NCI-H2029 treated with DMSO at 0.1 percent for 48 hours (cell line): Measurements from ENCODE around the gene APOA5.

Experiments used
- DNase-seq: peaks from one replicate; lab custom pipeline; 2025; lab: John Stamatoyannopoulos, UW

Gene APOA5

DNA sequence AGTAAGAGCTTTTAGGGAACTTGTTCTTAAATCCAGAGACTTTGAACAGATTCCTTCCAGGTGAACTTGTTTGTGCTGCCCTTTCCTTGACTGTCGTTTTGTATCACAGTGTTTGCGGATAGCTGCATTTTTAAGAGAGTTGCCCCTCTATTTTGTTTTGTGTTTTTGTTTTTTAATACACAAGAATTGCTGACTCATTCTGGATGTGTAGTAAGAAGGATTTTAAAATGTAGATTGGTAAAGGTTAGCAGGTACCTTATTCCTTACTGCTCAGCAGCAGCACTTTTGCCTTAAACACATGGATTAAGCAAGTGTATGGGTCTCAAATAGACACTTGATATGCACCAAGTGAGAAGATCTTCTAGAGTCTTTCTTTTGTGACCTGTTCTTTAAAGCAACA lies 8.9 kb upstream of the APOA5 start:
- no peak for DNase-seq

DNA sequence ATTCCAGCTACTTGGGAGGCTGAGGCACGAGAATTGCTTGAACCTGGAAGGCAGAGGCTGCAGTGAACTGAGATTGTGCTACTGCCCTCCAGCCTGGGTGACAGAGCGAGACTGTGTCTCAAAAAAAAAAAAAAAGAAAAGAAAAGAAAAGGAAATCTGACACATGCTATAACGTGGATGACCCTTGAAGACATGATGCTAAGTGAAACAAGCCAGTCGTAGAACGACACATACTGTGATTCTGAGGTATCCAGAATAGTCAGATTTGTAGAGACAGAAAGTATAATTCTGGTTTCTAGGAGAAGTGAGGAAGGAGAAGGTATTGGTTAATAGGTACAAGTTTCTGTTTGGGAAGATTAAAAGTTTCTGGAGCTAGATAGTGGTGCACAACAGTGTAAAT lies 6.7 kb upstream of the APOA5 start:
- DNase-seq, result no peak

DNA sequence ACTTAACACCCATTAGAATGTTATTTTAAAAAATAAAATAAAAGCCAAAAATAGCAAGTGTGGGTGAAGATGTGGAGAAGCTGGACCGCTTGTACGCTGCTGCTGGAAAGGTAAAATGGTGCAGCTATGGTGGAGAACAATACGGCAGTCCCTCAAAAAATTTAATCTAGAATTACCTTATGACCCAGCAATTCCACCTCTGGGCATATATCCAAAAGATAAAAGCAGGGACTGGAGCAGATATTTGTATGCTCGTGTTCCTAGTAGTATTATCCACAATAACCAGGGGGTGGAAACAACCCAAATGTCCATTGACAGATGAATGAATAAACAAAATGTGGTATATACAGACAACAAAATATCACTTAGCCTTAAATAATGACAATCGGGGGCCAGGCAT lies 6.1 kb upstream of the APOA5 start:
- no peak for DNase-seq

DNA sequence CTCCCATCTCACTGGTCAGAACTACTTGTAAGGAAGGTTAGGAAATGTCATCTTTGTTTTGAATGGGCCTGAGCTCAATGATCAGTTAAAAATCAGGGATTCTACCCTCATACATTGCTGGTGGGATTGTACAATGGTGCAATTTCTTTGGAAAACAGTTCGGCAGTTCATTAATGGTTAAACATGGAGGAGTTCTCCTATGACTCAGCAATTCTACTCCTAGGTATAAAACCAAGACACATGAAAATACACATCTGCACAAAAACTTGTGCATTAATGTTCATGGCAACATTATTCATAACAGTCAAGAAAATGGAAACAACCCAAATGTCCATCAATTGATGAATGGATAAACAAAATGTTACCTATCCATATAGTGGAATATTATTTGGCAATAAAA lies 4.9 kb upstream of the APOA5 start:
- no peak for DNase-seq

DNA sequence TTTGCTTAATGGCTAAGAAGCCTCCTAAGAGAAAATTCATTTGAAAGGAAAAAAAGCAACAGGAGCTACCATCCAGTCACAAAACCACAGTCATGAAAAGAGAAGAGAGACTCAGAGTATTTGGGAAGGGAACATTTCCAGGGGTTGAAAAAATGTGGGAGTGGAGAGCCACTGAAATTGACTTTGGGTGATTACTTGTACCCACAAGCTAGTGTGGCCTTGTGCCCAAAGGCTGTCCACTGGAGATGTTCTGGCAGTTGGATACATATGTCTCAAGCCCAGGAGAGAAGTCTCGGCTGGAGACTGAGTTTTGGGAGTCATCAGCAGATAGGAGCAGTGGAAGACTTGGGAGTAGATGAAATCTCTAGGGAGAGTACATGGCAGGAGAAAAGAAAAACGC lies 3.2 kb upstream of the APOA5 start:
- no peak for DNase-seq

DNA sequence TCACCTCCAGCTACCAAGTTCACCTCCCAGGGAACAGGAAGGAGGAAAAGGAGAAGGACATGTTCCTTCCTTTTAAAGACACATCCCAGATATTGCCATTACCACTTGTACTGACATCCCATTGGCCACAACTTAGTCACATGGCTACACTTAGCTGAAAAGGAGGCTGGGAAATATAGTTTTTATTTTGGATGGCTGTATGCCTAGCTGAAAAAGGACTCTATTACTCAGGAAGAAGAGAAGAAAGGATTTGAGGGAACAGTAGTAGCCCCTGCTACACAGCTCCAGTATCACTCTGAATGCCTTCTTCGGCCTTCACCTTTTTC lies 2.1 kb upstream of the APOA5 start:
- no peak for DNase-seq

DNA sequence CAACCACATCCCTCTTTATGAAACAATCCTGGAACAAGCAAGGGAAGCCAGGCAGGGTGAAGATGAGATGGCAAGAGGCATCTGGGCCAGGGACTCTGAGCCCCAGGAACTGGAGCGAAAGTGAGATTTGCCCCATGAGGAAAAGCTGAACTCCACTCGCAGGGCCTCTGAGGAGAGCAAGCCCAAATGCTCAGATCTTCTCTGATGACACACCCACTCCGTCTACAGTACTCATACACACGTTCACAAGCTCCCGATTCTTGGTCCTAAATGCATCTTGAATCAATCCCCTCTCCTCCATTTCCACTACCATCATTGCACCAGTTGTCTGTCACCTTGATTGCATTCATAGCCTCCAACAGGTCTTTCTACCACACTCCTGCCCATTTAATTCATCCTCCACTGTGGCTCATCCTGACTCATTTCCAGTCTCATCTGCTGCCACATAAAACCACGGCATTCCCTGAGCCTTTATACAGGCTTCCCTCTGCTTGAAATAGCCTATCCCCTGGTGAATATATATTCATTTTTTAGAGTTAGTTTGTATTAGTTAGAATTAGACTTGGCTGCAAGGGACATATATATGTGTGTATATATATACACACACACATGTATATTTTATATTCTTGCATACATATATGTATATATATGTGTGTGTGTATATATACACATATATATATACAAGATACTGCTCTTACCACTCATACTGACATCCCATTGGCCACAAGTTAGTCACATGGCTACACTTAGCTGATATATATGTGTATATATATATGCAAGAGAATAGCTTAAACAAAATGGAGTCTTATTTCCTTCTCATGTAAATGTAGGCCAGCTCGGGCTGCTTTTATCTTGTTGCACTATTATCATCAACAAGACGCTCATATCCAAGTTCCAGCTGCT lies 1.4 kb upstream of the APOA5 start:
- DNase-seq, result no peak

DNA sequence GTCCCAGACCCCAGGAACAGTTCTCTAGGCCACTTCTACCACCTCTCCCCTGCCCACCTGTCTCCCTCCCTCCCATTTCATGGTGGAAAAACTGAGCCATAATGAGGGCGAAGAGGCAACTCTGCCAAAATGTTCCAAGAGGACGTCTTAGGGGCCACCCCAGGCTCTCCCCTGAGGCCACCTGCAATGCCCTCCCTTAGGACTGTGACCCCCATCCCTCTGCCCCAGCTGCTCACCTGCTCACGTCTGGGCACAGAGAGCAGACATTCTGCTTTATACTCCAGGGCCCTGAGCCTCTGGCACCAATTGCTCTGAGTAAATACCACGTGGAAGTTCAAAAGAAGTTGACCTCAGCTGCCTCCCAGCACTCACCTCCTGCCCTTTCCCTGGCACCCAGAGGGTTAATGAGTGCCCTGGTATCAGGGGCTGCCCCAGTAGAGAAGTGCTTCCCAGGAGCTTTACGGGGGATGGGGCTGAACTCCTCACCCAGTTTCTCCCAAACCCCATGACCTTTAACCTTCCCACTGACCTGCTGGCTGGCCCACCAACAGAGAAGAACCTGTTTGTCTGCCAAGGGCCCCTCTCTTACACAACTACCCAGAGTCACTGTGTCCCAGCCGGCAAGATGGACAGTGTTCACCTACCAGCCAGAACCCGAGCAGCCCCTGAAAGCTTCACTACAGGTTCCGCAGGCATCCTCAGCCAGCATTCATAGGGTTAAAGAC lies 627 bp upstream of the APOA5 start:
- DNase-seq, result no peak

DNA sequence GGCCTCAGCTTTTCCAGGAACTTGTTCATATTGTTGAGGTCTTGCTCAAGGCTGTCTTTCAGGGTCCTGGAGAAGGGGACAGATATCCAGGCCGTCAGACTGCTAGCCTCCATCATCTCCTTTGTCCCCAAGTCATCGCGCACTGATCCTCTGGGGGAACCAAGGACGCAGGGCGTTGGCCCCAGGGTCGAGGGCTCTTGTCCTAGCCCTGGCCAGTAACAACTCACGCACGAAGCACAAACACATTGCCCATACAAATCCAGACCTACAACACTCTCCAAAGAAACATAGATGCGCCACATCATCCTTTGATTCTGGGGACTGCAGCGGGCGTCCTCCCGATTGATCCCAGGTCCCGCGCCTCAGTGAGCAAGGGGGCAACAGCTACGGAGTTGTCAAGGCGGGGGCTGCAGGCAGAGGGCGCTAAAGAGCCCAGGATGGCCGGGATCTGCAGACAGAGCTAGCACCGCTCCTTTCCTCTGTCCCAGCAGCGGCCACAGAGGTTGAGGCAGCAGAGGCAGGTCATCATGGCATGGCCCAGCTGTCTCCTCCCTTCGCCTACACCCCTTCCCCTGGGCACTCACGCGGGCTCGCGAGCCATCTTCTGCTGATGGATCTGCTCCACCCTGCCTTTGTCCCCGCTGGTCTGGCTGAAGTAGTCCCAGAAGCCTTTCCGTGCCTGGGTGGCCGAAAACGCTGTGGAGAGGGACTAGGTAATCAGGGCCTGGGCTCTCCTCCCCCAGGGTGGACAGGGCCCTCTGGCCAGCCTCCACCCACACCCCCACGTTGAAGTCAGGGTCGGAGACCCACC lies 472 bp downstream of the APOA5 start:
- peak; percentile 43 for DNase-seq

DNA sequence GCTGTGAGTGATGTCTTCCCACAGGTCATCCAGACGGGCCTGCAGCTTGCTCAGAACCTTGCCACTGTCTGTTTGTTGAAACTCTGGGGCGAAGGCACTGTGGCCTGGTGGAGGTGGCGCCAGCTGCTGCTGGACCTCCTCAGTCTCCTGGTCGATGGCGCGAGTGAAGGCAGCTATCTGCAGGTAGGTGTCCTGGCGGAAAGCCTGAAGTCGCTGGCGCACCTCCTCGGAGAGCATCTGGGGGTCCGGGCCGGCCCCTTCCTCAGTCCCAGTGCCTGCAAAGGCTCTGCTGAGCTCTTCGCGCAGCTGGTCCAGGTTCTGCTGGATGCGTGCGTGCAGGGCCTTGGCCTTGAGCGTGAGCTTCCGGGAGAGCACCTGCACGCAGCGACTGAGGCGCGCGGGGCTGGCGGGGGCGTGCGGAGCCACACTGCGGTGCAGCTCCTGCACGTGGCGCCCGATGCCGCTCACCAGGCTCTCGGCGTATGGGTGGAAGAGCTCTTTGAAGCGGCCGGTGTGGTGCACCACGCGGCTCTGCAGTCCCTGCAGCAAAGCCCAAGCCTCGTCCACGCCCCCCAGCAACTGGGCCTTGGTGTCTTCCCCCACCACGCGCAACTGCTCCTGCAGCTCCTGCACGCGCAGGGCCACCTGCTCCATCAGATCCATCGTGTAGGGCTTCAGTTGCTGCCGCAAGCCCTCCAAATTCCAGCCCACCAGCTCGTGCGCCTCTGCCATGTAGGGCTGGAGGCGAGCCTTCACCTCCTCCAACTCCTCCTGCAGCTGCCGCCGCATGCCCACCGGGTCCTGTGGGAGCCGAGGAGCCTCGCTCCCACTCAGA lies 1.3 kb downstream of the APOA5 start:
- DNase-seq, result no peak

DNA sequence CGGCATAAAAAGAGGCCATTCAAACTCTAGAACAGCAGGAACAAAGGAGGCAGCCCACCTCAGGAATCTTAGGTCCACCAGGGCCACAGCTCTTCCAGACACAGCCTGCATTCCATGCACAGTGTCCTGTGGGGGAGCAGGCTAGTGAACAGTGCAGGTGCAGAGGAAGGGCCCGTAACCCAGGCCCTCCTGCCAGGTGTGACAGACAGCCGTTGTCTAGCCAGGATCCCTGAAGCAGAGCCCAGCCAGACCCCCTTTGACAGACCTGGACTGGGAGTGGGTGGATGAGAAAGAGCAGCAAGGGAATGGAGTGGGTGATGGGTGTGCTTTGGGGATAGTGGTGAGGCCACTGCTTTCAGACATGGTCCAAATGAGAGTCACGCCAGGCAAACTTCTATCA lies 2.7 kb downstream of the APOA5 start:
- DNase-seq, result no peak

DNA sequence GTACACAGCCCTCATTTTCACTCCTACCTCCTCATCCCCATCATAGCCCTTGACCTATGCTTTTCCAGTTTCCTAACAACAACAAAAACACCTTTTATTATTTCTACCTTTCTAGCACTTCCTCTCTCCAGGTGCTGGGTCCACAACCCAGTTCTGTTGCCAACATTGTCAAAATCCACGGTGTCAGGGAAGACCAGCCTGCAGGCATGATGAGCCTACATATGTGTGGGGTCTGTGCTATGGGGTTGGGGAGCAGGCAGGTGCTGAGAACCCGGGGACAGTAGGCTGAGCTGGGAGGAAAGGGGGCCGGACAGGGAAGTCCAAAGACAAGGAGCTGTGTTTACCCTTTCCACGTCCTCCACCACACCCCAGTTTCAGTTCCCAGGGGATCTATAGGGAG lies 3.1 kb downstream of the APOA5 start:
- DNase-seq, result no peak

DNA sequence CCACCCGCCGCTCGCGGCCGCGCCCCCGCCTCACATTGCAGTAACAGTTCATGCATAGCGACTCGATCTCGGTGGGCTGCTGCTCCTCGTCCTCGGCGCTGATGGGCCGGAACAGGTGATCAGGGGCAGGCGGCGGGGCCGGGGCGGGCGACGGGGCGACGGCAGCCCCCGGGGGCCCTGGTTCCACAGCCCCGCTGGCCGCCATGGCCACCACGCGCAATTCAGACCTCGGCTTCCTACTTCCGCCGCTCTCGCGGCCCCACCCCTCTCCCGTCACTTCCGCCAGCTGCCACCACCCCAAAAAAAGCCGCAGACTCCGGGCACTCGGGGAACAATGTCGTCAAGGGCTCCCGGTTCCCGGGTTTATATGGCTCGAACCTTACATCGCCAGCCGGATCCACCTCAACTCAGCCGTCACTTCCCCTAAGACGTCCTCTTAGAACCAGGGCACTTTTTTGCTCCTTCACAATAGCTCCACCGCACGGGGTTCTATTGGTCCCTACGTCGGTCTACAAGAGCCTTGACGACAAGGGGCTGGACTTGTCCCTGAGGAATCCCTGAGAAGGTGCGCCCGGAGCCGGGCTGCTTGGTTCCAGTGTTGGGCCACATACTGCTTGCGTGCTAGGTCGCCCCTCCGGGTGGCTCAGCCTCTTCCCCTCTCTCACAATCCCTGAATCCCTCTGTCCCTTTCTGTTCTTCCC lies 3.7 kb downstream of the APOA5 start, which contains the start of gene ZPR1:
Gene ZPR1, minus strand, starts transcription at position 238 of the 701 bp plus-strand sequence. Its CDS starts 33 bp downstream, at position 205.
- DNase-seq, result peak; percentile 62

DNA sequence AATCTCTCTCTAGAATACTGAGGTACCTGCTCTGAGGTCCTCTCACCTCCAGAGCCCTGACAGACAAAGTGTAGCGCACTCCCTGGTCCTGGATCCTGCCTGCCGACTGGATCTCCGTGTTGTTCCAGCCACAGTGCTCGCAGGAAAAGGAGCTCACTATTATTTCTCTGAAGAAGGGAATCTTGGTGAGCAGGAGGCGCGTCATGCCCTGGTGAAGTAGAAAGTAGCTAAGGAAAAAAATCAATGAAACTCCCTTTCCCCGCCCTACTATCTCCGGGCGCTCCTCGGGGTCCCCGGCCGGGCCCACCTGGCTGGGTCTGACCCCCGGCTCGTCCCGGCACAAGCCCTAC lies 4.3 kb downstream of the APOA5 start:
- no peak for DNase-seq

DNA sequence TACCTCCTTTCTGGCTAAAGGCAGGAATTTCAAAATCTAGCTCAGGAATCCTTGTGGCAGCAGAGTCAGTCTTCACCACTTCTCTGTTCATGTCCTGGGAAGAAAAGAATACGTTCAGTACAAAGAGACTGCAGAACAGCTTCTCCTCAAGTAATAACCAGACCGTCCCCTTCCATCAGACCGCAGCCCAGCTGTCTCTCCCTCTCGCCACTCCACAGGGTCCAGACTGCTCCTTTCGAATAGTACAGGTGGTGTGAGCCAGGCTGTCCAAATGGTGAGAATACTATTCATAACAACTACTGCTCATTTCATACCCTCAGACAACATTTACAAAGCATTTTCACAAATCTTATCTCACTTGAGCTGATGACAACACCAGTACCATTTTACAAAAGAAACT lies 4.7 kb downstream of the APOA5 start:
- DNase-seq, result no peak

DNA sequence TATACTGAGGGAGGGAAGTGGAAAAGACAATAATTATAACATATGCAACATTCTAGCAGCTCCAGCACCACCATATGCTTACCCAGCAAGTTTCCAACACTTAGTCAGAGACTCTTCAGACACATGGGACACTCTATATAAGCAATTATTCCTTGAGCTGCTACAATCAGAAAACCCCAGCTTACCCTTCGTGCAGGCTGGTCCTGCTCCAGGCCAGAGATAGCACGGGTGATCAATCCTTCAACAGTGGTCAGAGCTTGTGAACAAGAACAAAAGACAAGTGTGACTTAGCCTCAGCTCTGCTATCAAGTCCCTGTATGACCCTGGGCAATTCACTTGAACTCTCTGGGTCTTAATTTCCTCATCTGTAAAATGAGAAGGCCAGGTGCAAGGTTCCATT lies 5.4 kb downstream of the APOA5 start:
- no peak for DNase-seq

DNA sequence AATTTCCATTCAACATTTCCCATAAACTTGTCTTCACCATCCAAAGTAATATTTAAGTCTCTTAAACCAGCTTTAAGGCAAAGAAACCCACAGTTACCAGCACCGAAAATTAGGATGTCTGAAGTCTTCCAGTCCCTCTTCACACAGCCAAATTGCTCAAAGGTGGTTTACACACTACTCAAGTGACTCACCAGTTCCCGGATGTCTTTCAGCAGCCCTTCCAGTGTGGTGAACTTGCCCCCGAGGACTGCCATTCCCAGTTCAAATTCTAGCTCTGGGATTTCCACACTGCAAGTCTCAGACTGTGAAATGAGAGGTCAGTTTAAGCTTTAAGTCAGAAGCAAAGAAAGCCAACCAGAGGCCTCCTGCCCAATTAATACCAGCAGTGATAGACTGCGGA lies 9.0 kb downstream of the APOA5 start:
- no peak for DNase-seq

DNA sequence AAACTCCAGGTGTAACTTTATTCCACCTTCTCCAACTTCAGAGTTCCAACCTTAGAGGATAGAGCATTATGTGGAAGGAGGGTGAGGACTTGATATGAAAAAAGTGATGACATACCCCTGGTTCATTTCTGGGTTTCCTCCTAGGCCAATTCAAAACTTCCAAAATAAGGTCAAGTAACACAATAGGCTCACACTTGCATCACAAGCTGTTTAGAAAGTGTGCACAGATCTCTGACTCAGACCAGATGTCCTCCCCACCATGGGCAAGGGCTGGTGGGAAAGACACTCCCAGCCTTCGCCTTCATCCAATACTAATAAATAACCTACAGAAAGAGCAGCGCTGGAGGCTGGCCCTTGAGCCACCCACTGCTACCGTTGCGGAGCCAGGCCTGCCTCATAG lies 13.1 kb downstream of the APOA5 start:
- DNase-seq, result no peak

DNA sequence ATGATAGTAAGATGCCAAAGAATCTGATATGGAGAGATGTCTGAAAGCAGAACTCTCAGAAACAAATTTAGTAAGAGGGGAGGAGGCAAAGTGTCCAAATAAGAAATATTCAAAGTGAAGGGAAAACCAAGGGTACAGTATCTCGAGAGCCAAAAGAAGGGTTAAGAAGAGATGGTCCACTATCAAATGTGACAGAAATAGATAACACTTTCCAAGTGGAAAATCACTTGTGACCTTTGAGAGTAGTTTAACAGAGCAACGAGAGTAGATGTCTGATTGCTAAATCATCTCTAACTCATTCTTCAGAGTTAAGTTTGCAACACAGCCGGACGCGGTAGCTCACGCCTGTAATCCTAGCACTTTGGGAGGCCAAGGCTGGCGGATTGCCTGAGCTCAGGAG lies 14.6 kb downstream of the APOA5 start:
- no peak for DNase-seq

DNA sequence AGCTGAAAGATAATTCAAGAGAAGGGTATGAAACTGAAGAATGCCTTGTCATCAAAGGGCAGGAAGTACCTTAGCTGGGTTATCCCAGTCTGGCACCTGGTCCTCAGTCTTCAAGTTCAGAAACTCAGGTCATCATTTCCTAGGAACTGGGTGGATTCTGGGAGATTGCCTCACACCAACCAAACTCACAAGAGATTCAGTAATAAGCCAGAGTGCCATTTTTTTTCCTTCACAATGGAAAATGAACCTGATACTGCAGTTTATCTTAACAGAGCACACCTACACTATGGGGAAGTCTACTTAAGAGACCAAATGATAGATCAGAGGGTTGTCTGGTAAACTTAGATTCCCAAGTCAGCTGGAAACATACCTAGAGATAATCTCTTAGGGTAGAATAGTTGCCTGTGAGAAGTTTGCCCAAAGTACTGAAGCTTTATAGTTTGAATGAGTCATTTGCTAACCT lies 15.1 kb downstream of the APOA5 start:
- DNase-seq, result no peak

DNA sequence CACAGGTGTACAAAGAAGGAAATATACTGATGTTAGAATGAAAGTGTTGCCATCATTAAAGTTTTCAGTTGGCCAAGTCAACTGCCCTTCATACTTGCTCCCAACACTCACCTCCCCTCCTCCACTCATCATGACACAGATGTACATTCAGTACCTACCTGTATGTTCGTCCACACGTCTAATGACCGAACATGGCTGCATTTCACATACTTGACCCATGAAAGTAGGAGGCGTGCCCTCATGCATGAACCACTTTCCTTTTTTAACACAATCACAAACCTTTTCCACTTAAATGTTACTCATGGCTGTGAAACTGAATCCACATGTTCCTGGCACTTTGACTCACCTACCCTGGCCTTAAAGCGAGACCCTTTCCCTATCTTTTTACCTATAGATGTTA lies 15.7 kb downstream of the APOA5 start:
- no peak for DNase-seq
